Prostate gland (tissue), 2 donors: Measurements from ENCODE around the gene PTPN14. TPM values are rescaled to one million over a fixed set of nuclear protein-coding genes. Genes with fewer than 3 reads are reported as not detected.

ENCODE experiments used
- DNase-seq: peaks from one replicate; pipeline ENCODE4 v3.0.0-alpha.2; 2019; ENCODE audit warnings: low spot score
- H3K27ac ChIP-seq, 2 donors: fragments of 200-600 bp; sonication (generic); 2 replicates each; pipeline ENCODE4 v1.5.1; 2017 to 2019
- H3K27me3 ChIP-seq: fragments of 200-600 bp; sonication (generic); replicated peaks from 2 replicates; pipeline ENCODE4 v1.5.1; 2019; ENCODE audit not compliant: insufficient read depth
- H3K36me3 ChIP-seq, 2 donors: fragments of 200-600 bp; sonication (generic); 1 replicate in 1 of 2; 2 replicates in 1 of 2; pipeline versions ENCODE4 v1.5.1 to v1.8.1; 2017 to 2019
- H3K4me1 ChIP-seq: fragments of 200-600 bp; sonication (generic); replicated peaks from 2 replicates; pipeline ENCODE4 v1.5.1; 2019
- H3K4me3 ChIP-seq, 2 donors: fragments of 200-600 bp; sonication (generic); 2 replicates each; pipeline ENCODE4 v1.5.1; 2017 to 2019
- H3K9me3 ChIP-seq: fragments of 200-600 bp; sonication (generic); 2 replicates; pipeline ENCODE4 v1.5.1; 2017
- CTCF ChIP-seq, 4 experiments: fragments of 200-600 bp in 2 of 4; fragments of 450-650 bp in 2 of 4; sonication (generic) in 2 of 4; IDR thresholded peaks; 1 replicate in 3 of 4; 2 replicates in 1 of 4; pipeline ENCODE4 v1.5.1; 2016 to 2019; ENCODE audit warnings: antibody characterized with exemption in 4 of 4, mild to moderate bottlenecking in 2 of 4, moderate library complexity in 2 of 4
- POLR2A ChIP-seq: fragments of 450-650 bp; IDR thresholded peaks from one replicate; pipeline ENCODE4 v1.6.1; 2016; ENCODE audit warnings: antibody characterized with exemption, mild to moderate bottlenecking
- POLR2AphosphoS5 ChIP-seq: sonication (generic); formaldehyde crosslinking; IDR thresholded peaks from one replicate; pipeline ENCODE4 v1.6.1; 2017; ENCODE audit warnings: antibody characterized with exemption
- WGBS: methylation state at CpG from one replicate; pipeline ENCODE4 v1.1.5; 2018; 5-methylcytosine and 5-hydroxymethylcytosine counted together
- intact Hi-C: fragments of 100-400 bp; cut with DNase I; formaldehyde crosslinking; loops from one replicate; pipeline ENCODE4 v1.14.2; 2022
- total RNA-seq, 2 donors: library from RNA; depleted of rRNA; stranded (reverse); fragments of >200 nt; gene quantifications; one replicate each; pipeline ENCODE4 v1.1.0, GENCODE V29; 2016

Gene PTPN14
- total RNA-seq, 2 donors from 2014 or later = 36.6 to 54.0 TPM

- WGBS = 78% methylated on average over 5 of the region's 5 CpGs
- Histone ChIP-seq H3K27me3 (no peaks in the 10 kb centered on the region), H3K27ac (no peak overlapping the region), H3K4me1 (no peaks in the 10 kb centered on the region), H3K36me3 (no peaks in the 10 kb centered on the region), H3K4me3 (no peak overlapping the region), H3K9me3 (no peaks in the 10 kb centered on the region)
- intact Hi-C loops = no loop called here
- TF ChIP-seq POLR2A = no peak
- no peak for TF ChIP-seq POLR2AphosphoS5
- TF ChIP-seq CTCF (IDR thresholded peaks at IDR 0.05) = no peak
- DNase-seq = no peak
Observed at GRCh38 chr1:214321705-214322453, 229.5 kb downstream of the PTPN14 start.

GRCh38 chr1:214319938-214320337, 231.5 kb downstream of the PTPN14 start:
- intact Hi-C loops = no loop called here
- 95% methylated on average over 5 of the region's 5 CpGs for WGBS

DNA sequence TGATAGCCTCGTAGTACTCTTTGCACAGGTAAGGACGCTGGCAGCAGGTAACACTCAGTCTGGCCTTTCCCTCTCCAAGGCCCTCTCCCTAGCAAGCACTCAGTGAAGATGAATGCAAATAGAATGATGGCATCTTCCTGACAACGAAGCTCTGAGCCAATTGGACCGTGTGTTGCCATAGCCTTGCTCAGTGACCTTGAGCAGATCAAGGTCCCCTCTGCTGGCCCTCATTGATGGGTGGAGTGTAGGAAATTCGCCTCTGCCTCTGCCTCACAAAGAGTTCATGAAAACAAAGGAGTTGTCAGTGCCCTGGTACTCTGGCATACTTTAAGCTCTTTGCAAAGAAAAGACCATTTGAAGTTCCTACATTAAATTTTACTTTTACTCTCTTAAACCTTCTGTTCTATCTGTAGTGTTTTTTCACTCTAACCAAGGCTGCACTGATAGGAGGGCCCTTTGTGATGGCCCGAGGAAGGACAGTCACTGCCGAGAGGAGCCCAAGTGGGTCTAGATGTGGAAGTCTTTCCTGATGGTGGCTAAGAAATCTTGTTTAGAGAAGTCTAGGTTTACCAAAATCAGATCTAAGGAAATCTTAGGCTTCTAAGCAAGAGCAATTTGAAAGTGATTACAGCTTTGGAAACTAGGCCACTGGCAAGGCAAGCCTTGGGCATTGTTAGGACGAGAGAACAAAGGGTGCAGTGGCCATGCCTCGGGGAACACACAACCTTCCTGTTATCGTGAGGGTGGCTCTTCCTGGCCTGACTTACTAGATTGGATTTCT, 232.3 kb downstream of the PTPN14 start:
- no peak for TF ChIP-seq CTCF (IDR thresholded peaks at IDR 0.05)
- TF ChIP-seq POLR2A = no peak
- no peak for DNase-seq
- no peaks in the 10 kb centered on the region for H3K4me1 ChIP-seq
- 84% methylated on average over 10 of the region's 10 CpGs for WGBS
- no peaks in the 10 kb centered on the region for H3K36me3 ChIP-seq
- no peak overlapping the region for H3K27ac ChIP-seq
- no peak overlapping the region for H3K4me3 ChIP-seq
- no peaks in the 10 kb centered on the region for H3K9me3 ChIP-seq
- intact Hi-C loops = no loop called here
- H3K27me3 ChIP-seq = no peaks in the 10 kb centered on the region

More at GRCh38 chr1:214319938-214320337, 231.5 kb downstream of the PTPN14 start:
- no peak overlapping the region for H3K27ac ChIP-seq
- H3K9me3 ChIP-seq = no peaks in the 10 kb centered on the region
- no peaks in the 10 kb centered on the region for H3K27me3 ChIP-seq
- no peak for DNase-seq
- H3K36me3 ChIP-seq = no peaks in the 10 kb centered on the region
- H3K4me3 ChIP-seq = no peak overlapping the region
- H3K4me1 ChIP-seq = no peaks in the 10 kb centered on the region
- no peak for TF ChIP-seq CTCF (IDR thresholded peaks at IDR 0.05)
- TF ChIP-seq POLR2A = no peak

DNA sequence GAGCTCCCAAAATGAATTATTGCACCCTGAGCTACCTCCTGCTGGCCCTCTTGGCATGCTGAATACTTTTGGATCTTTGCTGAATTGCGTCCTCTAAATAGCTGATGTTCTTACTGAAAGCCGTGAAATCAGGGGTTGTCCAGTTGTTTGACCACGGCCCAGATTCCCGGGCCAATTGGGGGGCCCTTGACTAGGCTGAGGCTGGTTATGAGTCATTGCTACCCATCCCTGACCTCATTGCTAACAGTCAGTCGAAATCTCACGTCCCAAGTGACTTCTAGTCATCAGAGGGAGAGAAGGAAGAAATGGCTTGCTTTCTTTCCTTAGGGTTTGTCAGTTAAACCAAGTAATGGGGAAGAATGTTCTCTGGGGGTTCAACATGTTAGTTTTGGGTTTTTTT, 233.0 kb downstream of the PTPN14 start:
- Histone ChIP-seq H3K4me3 (no peak overlapping the region), H3K27ac (no peak overlapping the region), H3K36me3 (no peaks in the 10 kb centered on the region), H3K27me3 (no peaks in the 10 kb centered on the region), H3K4me1 (no peaks in the 10 kb centered on the region), H3K9me3 (no peaks in the 10 kb centered on the region)
- intact Hi-C loops = no loop called here
- TF ChIP-seq POLR2AphosphoS5 = no peak
- no peak for TF ChIP-seq CTCF (IDR thresholded peaks at IDR 0.05)
- no peak for TF ChIP-seq POLR2A
- WGBS = 60% methylated on average over 6 of the region's 6 CpGs
- DNase-seq = no peak

- Histone ChIP-seq H3K36me3 (no peaks in the 10 kb centered on the region), H3K9me3 (no peaks in the 10 kb centered on the region), H3K4me1 (no peaks in the 10 kb centered on the region), H3K27me3 (no peaks in the 10 kb centered on the region), H3K27ac (no peak overlapping the region), H3K4me3 (no peak overlapping the region)
- no peak for DNase-seq
- intact Hi-C loops = no loop called here
- 90% methylated on average over 5 of the region's 5 CpGs for WGBS
- TF ChIP-seq POLR2A = no peak
- TF ChIP-seq POLR2AphosphoS5 = no peak
Observed at GRCh38 chr1:214317734-214318133, 233.7 kb downstream of the PTPN14 start.
